ENCODE results near the gene WDR43.

The WDR43 gene, protein sequence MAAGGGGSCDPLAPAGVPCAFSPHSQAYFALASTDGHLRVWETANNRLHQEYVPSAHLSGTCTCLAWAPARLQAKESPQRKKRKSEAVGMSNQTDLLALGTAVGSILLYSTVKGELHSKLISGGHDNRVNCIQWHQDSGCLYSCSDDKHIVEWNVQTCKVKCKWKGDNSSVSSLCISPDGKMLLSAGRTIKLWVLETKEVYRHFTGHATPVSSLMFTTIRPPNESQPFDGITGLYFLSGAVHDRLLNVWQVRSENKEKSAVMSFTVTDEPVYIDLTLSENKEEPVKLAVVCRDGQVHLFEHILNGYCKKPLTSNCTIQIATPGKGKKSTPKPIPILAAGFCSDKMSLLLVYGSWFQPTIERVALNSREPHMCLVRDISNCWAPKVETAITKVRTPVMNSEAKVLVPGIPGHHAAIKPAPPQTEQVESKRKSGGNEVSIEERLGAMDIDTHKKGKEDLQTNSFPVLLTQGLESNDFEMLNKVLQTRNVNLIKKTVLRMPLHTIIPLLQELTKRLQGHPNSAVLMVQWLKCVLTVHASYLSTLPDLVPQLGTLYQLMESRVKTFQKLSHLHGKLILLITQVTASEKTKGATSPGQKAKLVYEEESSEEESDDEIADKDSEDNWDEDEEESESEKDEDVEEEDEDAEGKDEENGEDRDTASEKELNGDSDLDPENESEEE

DNA sequence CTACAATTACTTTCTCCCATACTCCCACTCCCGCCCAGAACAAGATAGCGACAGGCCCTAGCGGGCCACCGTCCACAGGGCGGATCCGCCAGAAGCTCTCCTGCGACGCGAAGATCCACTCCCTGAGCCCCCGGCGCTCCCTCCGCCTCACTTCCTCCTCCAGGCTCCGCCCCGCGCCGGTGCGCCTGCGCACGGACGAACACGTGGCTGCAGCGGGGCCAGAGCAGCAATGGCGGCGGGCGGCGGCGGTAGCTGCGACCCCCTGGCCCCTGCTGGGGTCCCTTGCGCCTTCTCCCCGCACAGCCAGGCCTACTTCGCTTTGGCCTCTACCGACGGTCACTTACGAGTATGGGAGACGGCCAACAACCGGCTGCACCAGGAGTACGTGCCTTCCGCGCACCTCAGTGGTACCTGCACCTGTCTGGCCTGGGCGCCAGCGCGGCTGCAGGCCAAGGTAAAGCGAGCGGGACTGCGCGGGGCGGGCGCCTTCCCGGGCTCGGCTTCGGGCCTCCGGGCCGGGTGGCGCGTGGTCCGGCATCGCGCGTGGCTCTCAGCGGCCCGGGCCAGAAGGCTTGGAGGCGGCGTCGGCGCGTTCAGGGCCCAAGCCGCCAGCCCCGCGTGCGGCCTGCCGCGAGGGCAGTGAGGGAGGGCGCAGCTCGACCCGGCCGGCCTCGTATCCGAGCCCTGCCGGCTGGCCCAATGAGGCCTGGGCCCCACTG is at the start of gene WDR43:
WDR43 (plus strand) TSS at position 198 of the 719 bp plus-strand sequence; CDS start at position 230, 32 bp downstream.
- DNase-seq (ENCODE audit: low read depth), result peak; percentile 93

DNA sequence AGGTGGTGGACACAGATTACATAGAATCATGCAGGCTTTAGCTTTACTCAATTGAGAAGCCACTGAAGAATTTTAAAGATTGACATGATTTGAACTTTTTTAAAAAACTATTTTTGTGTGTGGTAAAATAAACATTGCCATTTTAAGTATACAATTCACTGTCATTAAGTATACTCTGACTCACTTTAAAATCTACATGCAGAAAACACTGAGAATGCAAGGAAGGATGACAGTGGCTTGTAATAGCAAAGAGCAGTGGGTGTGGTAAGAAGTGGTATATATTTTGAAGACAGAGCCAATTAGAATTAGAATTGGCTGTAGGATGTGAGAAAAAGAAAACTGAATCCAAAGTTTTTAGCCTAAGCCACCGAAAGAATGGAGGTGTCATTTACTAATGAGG is 39.3 kb upstream of the WDR43 start:
- DNase-seq (ENCODE audit: low read depth), result no peak

DNA sequence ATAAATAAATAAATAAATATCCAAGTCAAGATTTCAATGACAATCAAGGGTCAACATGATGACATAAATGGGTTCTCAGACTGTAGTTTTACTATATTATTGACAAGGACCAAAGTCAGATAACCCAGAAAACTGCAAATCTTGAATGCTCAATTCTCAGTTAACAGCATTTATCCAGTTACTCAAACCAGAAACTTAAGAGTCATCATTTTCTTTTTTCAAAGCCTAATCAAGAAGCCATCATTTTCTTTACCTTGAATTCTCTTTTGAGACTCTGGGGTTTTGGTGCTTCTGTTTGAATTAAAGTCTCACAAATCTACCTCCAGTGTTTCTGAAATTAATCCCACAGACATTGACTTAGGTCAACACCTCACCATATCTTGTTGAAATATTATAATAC is 38.5 kb upstream of the WDR43 start:
- no peak for DNase-seq (ENCODE audit: low read depth)

DNA sequence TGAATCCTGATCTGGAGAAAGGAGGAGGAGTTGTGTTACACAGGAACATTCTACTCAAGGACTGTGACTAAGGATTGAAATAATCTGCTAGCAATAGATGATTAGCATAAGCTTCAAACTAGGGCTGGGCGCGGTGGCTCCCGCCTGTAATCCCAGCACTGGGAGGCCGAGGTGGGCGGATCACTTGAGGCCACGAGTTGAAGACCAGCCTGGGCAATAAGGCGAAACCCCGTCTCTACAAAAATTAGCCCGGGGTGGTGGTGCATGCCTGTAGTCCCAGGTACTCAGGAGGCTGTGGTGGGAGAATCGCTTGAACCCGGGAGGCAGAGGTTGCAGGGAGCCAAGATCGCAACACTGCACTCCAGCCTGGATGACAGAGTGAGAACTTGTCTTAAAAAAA is 25.9 kb upstream of the WDR43 start:
- DNase-seq (ENCODE audit: low read depth), result no peak

DNA sequence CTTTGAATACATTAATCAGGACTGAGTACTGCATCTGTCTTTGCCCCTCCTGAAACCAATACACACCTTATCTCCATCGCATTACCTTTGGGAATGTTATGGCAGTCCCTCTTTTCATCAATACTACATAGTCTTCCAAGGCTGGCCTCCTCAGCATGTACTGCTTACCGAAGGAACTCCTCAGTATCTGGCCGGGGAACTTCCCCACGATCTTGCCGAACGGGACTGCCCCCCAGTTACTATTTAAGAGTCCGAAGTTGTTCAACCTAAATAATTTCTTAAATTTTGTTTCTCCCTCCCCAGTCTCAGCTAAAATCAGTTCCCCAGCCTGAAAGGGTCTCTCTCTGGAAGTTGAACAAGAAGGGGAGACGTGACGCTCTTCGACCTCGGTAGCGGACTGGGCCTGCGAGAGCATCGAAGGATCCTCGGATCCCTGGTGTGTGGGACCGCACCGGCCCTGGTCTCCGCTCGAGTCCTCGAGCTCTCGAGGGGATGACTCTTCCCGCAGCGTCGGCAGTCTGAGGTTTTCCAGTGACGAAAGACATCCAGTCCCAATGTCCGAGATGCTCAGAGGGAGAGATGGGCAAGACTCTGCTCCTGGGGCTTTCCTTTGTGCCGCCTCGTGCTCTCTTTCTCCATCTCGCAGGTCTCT is 24.8 kb upstream of the WDR43 start:
- DNase-seq (ENCODE audit: low read depth), result no peak

DNA sequence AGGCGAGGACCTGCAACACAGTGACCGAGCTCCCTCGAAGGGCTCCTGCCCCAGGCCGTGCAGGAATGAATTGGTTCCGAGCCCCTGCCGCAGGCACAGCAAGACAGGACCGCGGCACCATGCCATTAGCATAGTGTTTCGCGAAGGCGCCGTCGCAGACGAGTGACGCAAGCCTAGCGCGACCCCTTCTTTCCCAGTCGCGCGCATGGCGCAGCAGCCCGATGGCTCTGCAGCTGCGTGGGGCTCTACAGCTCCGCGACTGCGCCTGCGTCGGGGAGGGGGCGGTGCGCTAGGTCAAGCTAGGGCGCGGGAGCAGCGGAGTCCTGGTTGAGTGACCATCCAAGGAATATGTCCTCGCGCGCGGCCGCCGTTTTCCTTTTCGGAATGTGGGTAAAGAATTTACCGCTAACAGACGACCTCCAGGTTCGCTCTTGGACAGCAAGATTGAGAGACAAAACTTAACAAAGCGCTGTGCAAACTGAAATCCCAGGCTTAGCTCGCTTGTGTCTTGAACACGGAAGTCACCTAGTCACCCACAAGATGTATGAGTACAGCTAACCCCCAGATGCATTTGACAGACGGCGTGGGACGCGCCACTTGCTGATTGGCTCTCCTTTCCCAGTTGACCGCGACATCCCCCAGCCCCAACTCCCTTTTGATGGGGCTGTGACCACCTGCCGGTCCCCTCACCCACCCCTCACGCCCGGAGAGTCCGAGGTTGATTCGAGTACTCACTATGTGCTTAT is 24.1 kb upstream of the WDR43 start, which contains the start of gene TRMT61B:
TRMT61B (minus strand) TSS at position 164 of the 746 bp plus-strand sequence; CDS start at position 132, 32 bp downstream.
- DNase-seq (ENCODE audit: low read depth), result peak; percentile 70

DNA sequence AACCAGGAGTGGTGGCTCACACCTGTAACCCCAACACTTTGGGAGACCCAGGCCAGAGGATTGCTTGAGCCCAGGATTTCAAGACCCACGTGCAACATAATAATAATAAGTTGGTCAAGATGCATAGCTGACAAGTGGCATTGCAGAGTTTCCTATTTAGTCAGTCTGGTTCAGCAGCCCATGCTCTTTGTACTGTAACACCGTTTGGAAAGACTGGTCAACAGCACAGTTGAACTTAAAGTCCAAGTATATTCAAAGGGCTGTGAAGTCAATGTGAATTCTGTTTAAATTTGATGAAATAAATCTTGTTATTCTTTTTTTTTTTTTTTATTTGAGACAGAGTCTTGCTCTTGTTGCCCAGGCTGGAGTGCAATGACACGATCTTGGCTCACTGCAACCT is 22.8 kb upstream of the WDR43 start:
- no peak for DNase-seq (ENCODE audit: low read depth)

DNA sequence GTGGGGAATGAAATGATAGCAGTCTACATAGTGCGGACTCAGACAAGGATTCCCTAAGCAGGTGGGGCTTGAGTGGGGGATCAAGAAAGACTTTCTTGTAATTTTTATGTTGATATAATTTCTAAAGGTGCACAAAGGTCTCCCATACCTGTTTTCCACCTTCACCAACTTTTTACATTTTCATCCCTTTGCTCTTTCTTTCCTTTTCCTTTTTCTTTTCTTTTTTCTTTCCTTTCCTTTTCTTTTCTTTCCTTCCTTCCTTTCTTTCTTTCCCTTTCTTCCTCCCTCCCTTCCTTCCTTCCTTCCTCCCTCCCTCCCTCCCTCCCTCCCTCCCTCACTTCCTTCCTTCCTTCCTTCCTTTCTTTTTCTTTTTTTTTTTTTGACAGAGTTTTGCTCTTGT is 14.3 kb upstream of the WDR43 start:
- DNase-seq (ENCODE audit: low read depth), result no peak

DNA sequence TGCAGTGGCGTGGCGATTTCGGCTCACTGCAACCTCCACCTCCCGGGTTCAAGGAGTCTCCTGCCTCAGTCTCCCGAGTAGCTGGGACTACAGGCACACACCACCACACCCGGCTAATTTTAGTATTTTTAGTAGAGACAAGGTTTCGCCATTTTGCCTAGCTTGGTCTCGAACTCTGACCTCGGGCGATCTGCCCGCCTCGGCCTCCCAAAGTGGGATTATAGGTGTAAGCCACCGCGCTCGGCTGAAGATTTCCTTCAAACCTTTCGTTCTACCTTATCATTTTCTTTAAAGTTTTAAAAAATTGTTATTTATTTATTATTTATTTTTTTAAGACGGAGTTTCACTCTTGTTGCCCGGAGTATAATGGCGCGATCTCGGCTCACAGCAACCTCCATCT is 979 bp upstream of the WDR43 start:
- DNase-seq (ENCODE audit: low read depth), result no peak

DNA sequence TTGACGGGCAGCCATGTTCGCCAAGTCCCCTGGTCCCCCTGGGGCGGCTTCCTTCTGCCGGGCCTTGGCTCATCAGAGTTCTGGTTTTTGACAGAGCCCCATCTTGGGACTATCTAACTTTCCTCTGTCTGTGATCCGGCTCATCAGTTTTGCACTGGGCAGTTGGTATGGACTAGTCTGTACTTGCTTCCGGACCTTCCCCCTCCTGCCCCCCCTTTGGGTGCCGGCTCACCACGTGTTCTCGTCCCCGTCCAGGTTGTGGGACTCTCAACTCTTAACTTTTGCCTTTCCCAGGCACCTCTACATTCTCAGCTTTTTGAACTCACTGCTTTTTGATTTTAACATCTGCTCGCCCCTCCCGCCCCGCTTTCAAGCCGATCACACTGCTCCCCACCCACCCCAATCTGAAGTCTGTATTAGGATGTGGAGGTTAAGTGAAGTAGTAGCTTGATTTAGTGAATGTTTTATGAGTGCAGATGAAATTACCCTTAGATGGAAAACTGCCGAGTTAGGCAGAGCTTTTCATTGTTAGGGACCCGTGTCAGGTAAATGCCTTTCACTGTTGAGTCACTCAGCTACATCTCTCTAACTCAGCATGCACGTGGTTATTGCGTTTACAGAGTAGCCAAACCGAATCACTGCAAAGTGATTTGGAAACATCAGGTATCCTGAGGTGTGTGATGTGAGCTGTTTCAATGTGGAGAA is 874 bp downstream of the WDR43 start:
- DNase-seq (ENCODE audit: low read depth), result no peak

DNA sequence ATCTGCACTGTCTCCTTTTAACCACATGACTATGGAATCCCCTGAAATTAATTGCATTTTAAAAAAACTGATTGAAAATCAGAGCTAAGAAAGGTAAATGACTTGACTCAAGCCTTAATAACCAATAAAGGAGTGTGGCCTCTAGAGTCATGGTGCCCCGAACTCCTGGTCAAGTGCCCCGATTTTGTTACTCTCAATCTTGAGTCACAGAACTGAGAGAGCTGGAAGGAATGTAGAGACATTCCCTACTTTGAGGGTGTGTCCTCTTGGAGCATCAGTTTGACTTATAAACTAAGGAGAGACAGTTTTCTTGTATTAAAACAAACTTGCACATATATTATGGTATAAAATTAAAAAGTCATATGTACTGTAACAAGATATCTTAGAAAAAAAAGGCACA is 2.4 kb downstream of the WDR43 start:
- peak; percentile 34 for DNase-seq (ENCODE audit: low read depth)

DNA sequence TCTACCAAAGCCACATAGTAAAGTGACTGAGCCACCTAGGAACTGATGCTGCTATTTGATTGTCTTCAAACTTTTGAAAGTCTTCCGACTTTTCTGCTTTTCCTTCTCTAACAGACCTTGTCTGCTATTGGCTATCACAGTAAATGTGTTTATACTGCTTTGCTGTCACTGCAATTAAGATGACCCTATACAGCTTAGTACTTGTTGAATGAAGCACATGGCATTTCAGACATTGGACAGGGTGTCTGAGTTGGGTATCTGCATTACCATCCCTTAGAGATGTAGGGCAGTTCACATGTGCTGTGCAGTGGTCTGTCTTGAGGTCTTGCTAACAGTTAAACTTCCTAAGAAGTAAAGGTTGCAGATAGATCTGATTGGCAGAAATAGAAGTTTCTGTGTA is 3.6 kb downstream of the WDR43 start:
- no peak for DNase-seq (ENCODE audit: low read depth)

DNA sequence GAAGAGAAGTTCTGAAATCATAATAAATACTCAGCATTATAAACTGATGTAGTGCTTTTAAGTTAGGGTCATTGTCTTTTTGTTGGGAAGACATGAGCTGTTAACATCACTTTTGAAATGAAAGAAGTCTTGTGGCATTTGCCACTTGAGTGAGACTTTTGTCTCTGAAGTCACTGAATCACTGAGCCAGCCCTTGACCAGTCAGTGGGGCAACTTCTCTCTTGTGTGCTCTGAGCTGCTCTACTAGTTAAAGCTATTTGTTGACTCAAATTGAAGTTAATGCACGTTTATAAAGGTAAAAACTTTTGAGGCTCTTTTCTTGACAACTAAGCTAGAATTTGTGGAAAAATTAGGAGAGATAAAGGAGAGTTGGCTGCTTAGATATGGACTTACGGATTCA is 6.7 kb downstream of the WDR43 start:
- no peak for DNase-seq (ENCODE audit: low read depth)

DNA sequence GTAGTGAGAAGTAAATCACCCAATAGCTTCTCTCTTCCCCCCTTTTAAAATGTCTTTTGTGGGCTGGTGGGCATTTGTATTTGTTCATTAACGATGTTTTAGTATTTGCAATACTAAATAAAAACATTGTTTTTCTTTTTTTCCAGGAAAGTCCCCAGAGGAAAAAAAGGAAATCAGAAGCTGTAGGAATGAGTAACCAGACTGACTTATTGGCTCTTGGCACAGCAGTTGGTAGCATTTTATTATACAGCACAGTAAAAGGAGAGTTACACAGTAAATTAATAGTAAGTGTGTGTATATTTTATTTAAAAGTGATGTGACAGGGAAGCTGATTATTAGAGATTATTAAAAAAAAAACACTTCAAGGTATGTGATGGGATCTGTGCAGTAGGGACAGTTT is 7.4 kb downstream of the WDR43 start:
- DNase-seq (ENCODE audit: low read depth), result no peak

DNA sequence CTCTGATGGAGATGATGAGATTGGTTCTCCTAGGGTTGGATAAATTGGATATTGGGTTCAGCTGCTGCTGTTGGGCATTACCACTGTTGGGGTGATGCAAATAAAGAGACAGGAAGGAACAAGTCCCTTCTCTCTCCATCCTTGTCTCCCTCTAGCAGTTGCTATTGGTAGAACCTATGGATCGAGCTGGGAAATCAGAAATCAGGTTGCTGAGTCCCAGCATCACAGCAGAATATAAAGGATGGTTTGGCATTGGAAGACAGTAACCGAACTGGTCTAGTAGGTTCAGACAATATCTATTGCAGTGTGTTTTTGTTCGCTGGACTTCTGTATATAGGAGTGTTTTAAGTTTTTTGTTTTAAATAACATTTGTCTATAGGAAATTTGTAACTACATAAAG is 8.1 kb downstream of the WDR43 start:
- no peak for DNase-seq (ENCODE audit: low read depth)

DNA sequence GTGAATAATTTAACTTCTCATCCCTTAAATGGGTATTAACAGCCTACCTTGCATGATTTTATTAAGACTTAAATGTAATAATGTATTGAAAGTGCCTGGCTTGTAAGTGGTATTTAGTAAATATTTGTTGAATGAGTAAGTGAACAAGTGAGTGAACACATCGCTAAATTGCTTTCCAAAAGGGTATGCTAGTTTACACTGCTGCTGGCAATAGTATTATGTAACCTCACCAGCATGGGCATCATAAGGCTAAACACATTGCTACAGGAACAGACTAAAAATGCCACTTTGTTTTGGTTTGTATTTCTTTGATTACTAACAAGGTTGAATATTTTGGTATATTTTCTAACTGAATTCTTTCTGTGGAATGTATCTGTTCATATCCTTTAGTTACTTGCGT is 9.8 kb downstream of the WDR43 start:
- peak; percentile 34 for DNase-seq (ENCODE audit: low read depth)

DNA sequence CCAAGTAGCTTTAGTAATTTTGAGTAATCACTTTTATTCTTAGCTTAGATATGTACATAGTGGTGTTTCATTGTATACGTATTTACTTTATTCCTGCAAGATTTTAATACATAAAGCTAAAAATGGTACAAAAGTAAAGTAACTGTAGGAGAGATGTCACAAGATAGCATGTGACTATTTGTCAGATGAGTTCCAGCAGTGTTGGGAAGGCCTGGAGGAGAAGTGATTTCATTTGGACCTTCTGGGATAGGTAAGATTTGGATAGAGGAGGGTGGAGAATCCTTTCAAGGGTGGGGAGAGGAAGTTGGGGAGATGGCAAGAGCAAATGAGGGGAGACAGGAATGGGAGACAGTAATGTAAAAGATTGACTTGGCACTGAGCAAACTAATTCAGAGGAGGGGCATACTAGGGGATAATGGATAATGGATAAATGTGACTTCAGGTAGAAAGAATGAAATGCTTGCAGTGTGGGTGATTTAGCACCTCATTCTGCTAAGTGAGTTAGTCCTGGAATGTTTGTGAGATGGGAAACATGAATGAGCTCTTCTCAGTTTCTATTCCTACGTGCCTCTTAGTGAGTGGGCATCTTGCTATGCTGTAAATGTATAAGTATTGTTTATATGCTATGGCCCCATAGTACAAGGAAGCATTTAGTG is 10.5 kb downstream of the WDR43 start:
- no peak for DNase-seq (ENCODE audit: low read depth)

DNA sequence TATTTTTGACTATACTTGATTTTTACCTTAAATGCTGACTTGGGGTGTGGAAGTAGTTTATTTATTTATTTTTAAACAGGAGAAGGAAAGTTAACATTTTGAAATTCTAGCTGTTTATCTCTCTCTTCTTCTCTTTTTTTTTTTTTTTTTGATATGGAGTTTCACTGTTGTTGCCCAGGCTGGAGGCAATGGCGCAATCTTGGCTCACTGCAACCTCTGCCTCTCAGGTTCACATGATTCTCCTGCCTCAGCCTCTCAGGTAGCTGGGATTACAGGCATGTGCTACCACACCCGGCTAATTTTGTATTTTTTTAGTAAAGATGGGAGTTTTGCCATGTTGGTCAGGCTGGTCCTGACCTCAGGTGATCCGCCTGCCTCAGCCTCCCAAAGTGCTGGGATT is 11.1 kb downstream of the WDR43 start:
- no peak for DNase-seq (ENCODE audit: low read depth)

DNA sequence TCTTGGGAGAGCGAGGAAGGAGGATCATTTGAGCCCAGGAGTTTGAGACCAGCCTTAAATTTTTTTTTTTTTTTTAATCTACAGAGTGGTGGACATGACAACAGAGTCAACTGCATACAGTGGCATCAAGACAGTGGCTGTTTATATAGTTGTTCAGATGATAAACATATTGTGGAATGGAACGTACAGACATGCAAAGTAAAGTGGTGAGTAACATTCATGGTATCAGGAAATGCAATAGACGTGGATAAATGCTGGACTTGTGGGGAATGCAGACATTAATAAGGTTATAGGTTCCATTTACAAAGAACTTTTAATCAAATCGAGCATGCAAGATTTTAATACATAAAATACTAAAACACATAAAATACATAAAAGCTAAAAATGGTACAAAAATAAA is 11.9 kb downstream of the WDR43 start:
- no peak for DNase-seq (ENCODE audit: low read depth)

DNA sequence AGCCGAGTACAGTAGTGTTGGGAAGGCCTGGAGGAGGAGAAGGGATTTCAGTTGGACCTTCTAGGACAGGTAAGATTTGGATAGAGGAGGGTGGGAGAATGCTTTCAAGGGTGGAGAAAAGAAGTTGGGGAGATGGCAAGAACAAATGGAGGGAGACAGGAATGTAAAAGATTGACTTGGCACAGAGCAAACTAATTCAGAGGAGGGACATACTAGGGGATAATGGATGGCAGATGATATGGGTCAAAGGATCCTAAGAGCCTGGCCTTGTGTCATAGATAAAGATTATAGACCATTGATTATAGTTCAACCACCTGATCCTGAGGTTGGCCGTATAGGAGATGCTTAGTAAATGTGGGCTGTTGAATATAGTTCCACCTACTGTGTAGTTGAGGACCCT is 12.4 kb downstream of the WDR43 start:
- DNase-seq (ENCODE audit: low read depth), result no peak

DNA sequence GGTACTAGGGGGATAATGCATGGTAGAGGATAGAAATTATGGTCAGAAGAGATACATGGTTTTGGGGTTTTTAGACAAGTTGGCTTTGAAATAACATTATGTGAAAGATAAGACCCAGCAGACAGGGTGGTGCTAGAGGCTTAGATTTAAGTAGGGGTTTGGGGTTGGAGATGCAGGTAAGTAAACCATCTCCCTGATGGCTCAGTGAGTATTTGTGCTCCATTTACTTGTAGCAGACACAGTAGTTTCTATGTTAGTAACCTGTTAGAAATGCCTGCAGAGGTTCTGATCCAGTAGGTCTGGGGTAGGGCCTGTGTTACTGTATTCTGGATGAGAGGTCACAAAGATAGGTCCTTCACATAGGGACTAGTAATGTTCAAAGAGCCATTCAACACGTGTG is 13.7 kb downstream of the WDR43 start:
- no peak for DNase-seq (ENCODE audit: low read depth)
